CD4-positive, alpha-beta T cell treated with Interleukin-21 for 1 hour (primary cell): ENCODE results near the gene FTO.
A peak's percentile ranks its signal among the peaks of the same experiment; 100 is the strongest.

Experiments used
- DNase-seq: peaks from one replicate; pipeline ENCODE4 v3.0.0-alpha.2; 2020

FTO gene

DNA sequence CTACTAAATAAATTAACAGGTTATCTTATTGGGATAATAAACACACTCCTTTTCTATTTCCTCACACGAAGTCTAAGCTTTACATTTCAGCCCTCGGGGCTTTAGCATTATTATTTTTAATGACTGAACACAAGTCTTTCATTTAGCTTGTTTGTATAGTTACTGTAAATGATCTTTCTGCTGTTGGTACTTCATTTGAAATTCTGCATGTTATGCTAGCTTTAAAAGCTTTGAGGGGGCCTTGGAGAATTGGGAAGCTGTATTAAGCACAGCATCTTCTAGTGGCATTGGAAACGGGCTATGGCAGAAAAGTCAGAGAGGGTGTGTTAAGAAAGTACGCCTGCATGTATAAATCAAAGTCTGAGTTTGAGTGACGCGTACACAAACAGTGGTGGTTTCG lies 243.7 kb downstream of the FTO start:
- DNase-seq, result no peak

- no peak for DNase-seq
These were observed 244.4 kb downstream of the FTO start for GRCh38 chr16:53948326-53948725.

DNA sequence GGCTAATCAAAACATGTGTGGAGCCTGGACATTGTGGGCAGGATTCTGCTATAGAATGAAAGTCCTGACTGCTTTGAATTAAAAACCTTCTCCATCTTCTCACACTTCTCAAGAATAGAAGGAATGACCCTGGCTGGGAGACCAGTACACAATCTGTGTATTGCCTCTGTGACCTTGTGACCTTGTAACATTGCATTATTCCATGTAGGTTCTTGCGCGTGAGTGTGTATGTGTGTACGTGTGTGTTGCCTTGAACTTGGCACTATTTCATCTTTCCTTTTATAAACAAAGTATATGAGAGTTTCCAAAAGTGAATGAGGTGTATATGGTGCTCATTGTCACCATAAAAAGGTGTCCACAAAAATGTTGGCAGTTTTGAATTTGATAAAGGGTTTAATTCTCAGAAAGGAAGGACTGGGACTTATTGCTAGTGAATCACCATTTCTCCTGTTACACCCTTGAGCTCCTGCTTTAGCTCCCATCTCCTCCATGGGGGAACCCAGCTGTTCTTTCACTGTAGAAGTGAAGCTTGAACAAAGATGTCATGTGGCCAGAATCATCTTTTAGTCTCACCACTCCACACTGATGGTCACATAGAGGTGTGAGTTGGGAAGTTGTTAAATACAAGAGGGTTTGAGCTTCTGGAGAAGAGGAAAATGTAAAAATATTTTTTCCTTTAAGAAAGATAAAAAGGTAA lies 244.9 kb downstream of the FTO start:
- DNase-seq, result no peak

- no peak for DNase-seq
These were observed 245.9 kb downstream of the FTO start for GRCh38 chr16:53949715-53950410.

DNA sequence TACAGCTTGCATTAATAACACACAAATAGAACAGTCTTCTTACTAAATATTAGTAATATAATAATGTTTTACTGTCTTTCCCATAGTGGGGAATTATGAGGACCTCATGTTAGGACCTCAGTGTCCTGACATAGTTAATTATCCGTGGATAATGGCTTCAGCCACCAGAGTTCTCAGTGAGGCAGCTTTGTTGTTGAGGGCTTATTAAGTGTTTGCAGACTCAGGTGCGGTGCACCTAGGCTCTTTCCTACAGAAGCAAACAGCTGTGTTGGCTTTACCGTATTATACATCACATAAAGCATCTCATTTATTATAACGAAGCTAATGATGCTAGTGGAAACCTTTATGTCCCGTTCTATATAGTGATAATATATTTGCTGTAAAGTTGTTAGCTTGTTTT lies 246.7 kb downstream of the FTO start:
- no peak for DNase-seq

DNA sequence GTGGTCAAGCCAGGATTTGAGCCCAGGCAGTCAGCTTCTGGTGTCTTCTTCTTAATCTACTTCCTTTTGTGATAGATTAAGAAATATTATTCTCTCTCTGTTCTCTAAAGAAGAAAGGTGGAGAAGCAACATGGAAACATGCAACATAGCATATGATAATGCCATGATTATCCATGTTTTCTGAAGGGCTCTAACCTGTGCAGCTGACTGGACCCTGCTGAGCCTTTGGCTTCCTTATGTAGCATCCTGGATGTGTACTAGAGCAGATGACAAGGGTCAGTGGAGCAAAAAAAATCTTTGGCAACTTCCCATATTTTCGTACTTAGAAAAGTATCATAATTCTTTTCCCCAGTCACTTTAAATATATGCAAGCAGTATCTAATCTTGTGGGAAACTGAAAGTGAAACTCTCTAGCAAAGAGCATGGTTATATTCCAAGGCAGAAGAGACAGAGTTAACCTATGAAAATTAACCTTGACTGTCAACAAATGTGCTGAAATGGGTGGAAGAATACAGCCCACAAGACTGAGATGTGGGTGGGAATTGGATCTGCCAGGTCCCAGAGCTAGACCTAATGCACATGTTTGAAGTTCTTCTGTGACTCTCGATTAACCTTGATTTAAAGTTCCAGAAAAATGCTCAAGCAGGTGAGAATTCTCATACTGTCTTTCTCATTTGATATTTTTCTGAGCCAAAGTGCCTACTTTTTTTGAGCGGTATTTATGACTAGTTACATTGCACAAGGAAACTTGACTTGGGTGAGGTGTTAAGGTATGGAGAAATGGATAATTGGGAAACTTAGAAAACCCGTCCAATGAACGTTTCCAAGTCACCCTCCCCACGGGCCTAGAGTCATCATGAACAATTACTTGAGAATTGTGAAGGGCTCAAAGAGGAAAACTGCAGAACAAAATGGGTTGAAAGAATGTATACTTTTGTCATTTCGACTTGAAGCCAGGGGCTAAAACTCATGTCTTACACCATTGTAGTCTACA lies 248.6 kb downstream of the FTO start:
- DNase-seq, result peak; percentile 13

DNA sequence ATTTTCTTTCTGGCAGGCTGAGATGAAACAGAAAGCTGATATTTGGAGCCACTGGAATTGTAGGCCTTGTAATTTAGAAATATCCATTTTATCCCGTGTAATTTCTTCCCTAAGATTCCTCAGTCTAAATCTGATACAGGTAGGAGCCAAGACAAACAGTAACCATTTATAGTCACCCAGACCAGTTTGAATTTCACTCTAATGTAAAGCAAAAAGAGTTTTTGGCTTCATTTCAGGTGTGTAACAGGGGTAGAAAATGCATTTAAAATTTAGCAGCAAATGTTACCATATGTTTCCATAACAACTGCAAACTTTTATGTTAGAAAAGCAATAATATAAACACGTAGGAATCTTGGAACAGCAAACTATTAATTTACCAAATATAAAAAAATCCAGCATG lies 249.4 kb downstream of the FTO start:
- no peak for DNase-seq

DNA sequence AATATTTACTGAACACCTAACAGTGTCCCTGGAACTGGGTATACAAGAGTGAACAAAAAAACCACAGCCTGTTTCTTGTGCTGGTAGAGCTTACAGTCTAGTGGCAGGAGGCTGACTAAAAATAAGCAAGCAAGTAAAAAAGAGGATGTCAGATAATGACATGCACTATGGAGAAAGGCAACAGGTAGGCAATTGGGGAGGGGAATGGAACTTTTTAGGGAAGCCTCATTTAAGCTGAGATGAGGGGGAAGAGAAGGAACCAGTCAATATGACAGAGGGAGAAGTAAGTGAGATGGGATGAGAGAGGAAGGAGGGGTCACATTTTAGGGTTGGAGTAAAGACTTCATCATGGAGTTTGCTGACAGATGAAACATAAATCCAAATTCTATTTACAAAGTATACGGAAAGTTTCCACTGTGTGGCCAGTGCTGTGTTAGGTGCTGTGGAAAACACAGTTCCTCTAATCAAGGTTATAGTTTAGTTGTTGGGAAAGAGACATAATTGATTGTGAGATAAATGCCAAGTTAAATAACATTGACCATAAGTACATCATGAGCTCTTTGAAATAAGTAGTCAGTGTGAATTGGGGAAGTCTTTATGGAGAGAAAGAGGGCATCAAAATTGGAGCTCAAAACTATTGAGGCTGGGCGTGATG lies 251.4 kb downstream of the FTO start:
- no peak for DNase-seq

GRCh38 chr16:53958341-53958880 lies 254.5 kb downstream of the FTO start:
- no peak for DNase-seq

DNA sequence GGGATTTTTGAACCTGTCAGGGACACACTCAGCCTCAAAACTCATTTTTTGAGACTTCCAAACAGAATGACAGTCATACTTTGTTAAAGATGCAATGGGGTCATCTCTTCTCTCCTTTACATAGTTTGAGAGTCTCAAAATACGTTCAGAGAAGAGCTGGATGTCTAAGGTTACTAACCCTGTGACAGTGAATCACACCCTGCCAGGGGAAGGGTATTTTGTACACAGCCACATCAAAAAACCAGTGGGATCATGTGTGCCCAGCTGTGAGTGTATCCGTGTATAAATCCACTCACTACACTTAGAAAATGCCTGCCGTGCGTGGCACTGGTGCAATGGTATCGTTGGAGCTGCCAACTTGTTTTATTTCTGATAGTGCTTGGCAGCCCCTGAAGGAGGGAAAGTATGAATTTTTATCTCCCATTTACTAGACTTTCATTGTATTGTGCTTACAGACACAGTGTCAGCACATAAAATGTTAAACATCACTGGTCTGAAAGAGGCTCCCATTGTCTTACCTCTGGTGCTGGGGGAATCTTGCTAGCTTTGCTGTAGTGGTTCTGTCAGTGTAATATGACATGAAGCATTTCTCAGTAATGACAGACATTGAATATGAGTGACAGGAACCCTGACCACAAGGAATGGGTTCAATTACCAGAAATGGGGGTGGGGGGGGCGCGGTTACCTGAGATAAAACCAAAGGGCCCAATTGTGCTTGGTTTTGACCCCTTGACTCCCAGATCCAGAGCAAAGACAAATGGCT lies 256.3 kb downstream of the FTO start:
- no peak for DNase-seq

DNA sequence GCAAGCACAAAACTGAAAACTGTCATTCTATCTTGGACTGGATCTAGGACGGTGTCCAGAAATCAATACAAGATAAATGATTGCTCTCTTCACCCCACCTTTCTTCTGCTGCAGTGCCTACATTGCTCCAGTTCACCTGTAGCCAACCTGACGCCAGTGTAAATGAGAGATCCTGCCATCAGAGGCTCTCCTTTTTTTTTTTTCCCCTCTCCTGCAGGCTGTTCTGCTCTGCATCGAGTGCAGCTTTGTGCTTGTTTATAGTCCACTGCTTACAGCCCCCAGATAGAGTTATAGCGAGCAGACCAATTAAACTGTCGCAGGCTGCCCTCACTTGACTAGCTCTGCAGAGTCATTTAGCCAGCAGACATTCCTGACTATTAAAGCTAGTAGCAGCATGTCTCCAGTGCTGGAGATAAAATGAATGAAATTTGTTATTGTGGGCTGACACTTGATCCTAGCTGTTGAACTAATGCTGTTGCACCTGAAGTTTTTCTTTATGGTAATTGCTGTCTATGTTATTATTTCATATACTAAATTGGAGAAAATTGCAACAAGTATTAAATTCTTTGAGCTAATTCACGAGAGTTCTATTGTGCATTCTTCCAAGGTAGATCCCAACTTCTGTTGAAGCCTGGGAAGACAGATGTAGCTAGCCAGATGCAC lies 257.1 kb downstream of the FTO start:
- no peak for DNase-seq

- no peak for DNase-seq
These were observed 258.1 kb downstream of the FTO start for GRCh38 chr16:53962041-53962440.

- DNase-seq, result no peak
These were observed 260.3 kb downstream of the FTO start for GRCh38 chr16:53964145-53964790.

DNA sequence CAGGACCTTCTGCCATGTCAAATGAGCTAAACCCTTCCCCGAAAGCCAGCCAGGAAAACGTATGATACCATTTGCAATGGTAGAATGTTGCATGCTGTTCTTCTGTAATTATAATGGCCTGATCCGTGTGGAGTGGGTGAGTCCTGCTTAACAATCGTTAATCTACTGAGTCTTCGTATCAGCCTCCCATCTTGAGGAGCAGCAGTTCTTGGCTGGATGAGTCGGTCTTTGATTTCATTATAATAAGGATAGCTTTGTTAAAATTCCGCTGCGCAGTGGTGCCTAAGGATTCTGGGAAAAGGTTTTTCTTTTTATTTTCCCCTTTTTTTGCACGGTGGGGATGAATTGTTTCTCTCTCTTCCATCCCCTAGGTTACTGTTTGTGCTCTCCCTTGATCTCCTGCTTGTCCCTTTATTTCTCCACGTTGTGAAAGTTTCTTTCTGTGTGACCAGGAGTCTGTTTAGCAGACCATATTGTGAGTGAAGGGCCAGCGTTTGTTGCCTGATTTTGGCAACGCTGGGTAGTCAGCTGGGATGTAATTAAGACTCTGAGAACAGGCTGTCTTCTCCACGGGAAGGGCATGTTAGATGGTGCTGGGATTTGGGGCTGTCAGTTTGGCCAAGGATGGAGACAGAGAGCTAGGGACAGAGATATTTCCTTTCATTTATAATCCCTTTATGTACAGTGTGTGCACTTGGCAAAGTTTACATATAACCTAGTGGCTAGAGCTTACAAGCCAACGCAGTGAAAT lies 263.0 kb downstream of the FTO start:
- no peak for DNase-seq

GRCh38 chr16:53967572-53967971 lies 263.6 kb downstream of the FTO start:
- DNase-seq, result no peak

GRCh38 chr16:53968454-53968853 lies 264.5 kb downstream of the FTO start:
- no peak for DNase-seq

DNA sequence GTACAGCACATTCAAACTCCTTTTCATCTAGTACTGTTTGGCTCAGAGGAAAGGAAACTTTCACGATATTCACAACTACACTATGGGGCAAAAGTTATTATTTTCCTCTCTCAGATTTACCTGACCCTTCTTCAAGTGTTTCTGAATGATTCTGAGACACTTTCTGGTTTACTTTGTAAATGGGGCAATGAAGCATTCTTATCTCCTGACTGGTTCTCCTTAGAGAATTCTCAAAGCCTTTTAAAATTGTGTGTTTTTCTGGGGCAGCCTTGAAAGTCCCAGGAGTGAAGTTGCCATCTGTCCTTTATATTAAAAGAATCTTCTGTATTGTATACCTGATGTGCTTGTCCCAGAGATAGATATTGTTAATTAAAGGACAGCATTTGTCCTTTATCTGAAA lies 264.9 kb downstream of the FTO start:
- DNase-seq, result no peak

DNA sequence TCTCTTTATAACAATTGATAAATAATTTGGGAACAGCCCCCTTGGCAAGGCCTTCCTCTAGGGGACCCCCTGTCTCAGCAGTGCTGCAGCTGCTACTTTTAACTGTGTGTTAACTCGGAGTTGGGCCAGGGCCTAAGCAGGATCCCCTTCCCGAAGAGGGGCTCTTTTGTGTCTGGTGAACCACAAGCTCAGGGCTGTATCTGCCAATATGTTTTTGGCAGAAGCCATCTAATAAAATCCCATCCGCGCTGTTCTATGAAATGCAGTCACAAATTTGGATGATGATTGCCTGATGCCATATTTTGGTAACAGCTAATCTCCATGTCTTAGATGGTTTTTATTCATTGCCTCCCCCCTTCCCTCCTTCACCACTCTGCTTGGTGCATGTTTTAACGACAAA lies 267.7 kb downstream of the FTO start:
- no peak for DNase-seq

DNA sequence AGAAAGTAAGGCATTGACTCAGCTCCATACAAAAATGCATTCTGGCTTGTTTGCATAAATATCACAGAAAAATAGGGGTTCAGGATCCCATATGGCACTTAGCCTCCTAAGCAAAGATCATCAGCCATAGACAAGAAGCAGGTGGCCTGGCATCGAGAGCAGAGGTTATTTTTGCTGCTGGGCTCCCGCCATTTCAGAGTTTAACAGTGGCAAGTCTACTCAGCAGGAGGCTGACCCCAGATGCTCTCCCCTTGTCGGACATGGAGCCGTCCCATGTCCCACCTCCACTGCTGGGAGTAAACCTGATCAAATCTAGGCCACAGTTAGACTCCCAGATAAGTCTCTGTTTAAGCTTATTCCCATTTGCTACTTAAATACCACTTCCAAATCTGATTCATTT lies 269.1 kb downstream of the FTO start:
- DNase-seq, result no peak

- no peak for DNase-seq
These were observed 270.6 kb downstream of the FTO start for GRCh38 chr16:53974484-53975080.
